Fibroblast of the aortic adventitia (primary cell): ENCODE measurements around the gene TMCO4. TPM values are rescaled to one million over a fixed set of nuclear protein-coding genes. Genes with fewer than 3 reads are reported as not detected.
A peak's percentile ranks its signal among the peaks of the same experiment; 100 is the strongest.

Source experiments
- DNase-seq: peaks from one replicate; pipeline ENCODE4 v3.0.0-alpha.2; 2010; ENCODE audit warnings: low read depth
- H3K4me3 ChIP-seq: 2 replicates; pipeline ENCODE4 v1.5.1; 2011; ENCODE audit warnings: low read depth, mild to moderate bottlenecking, control low read depth, low read length, moderate library complexity
- CTCF ChIP-seq: IDR thresholded peaks from 2 replicates; pipeline ENCODE4 v1.5.1; 2011; ENCODE audit warnings: mild to moderate bottlenecking, low read length, control low read depth, inconsistent platforms; ENCODE audit not compliant: insufficient read depth
- total RNA-seq: library from RNA; depleted of rRNA; stranded (reverse); fragments of >200 nt; gene quantifications from 2 replicates; pipeline ENCODE4 v1.2.3, GENCODE V29; 2012; ENCODE audit warnings: low replicate concordance

The TMCO4 gene
- total RNA-seq, 1 donor, result 30.9 TPM

DNA sequence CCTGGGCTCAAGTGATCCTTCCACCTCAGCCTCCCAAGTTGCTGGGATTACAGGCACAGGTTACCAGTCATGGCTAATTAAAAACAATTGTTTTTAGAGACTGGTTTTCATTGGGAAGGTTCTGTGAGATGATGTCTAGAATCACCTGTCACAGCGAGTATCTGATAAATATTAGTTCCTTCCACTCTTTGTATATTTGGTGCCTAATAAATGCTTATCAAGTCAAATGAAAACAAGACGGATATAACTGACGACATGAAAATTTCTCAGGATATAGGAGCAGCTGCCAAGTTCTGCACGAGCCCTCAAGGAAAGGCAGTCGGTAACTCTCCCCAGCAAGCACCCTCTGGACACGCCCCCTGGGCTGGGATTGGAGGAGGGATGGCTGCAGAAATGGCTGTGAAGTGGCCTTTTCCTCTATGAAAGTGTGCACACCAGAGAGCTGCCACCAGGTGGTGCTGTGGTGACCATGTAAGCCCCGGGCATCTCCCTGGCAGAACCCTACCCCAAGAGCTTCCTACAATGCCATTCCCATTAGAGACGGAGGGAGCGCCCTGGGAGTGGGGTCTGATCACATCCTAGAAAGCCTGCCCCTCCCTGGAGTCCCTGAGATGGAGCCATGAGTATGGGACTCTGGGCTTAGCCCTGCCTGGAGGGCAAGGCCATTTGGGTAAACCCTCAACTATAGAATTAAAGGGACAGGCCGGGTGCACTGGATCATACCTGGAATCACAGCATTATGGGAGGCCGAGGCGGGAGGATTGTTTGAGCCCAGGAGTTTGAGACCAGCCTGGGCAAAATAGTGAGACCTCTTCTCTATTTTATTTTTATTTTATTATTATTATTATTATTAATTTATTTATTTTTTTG, 84.1 kb downstream of the TMCO4 start:
- TF ChIP-seq CTCF, result peak; percentile 92
- DNase-seq, result peak; percentile 96
- H3K4me3 ChIP-seq, result no peak overlapping the region

DNA sequence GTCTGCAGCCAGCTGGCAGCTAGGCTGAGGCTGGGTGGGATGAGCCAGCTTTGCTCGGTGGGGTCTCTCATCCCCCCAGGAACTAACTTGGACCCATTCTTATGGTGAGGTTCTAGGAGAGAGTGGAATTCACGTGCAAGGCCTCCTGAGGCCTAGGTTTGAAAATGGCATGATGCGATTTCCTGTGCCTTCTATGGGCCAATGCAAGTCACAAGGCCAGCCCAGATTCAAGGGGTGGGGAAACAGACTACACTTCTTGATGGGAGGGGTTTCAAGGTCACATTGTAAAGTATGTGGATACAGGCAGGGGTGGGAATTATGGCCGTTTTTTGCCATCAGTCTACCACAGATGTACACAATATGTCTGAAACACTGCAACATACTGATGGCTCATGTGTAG, 86.8 kb downstream of the TMCO4 start:
- no peak overlapping the region for H3K4me3 ChIP-seq
- no peak for DNase-seq
- no peak for TF ChIP-seq CTCF

DNA sequence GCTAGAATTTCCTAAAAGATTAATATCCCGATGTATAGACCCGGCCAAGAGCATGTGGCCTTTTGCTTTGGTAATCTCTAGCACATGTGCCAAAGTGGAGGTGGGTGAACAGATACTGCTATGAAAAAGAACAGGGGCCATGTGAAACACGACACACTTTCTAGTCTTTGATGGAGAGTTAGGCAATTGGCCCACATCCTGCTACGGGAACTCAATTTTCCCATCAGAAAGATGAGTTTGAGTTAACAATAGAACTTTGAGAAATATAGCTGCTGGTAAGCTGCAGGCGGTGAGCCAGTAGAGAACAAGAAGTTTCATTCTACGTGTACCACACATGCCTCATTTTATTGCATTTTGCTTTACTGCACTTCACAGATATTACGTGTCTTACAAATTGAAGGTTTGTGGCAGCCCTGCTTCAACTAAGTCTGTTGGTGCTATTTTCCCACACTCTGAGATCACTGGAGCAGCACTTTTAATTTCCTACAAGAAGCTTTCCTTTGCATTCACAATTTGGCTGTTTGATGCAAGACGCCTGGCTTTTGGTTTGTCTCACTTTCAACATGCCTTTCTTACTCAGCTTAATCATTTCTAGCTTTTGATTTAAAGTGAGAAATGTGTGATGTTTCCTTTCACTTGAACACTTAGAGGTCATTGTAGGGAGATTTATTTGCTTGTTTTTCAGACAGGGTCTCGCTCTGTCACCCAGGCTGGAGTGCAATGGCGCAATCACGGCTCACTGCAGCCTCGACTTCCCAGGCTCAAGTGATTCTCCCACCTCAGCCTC, 88.7 kb downstream of the TMCO4 start:
- no peak for TF ChIP-seq CTCF
- no peak for DNase-seq
- no peak overlapping the region for H3K4me3 ChIP-seq

- TF ChIP-seq CTCF, result no peak
- no peak for DNase-seq
- no peak overlapping the region for H3K4me3 ChIP-seq
These were observed 90.4 kb downstream of the TMCO4 start for GRCh38 chr1:19709260-19709793.

- TF ChIP-seq CTCF, result no peak
- no peak overlapping the region for H3K4me3 ChIP-seq
- DNase-seq, result no peak
These were observed 91.1 kb downstream of the TMCO4 start for GRCh38 chr1:19708567-19709110.

DNA sequence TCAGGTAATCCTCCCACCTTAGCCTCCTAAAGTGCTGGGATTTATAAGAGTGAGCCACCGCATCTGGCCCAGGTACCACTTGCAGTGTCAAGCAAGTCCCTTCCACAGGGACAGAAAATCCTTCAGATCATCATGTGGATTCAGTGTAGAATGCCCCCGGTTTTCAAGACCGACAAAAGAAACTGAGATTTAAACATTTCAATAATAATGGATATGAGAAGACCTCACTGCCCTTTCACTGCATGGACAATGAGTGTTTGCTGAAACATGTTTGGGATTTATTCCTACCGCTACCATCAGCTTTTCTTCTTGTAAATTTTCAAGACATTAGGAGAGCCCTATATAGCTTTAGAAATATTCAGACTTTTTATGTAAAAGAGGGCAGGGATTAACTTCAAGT, 93.6 kb downstream of the TMCO4 start:
- H3K4me3 ChIP-seq, result no peak overlapping the region
- no peak for TF ChIP-seq CTCF
- no peak for DNase-seq
